GM21447 (cell line): Measurements from ENCODE around the gene HSD17B11.
A peak's percentile ranks its signal among the peaks of the same experiment; 100 is the strongest.
"Not testable (repeated sequence)": the region's sequence is repeated elsewhere in the genome, so short reads cannot be mapped to it uniquely, and the experiment has no call there.

Experiments
- ATAC-seq: cut with Tn5 transposase; IDR thresholded peaks from one replicate; pipeline ENCODE4 v1.9.1; 2021; ENCODE audit not compliant: unreplicated experiment

The HSD17B11 gene

DNA sequence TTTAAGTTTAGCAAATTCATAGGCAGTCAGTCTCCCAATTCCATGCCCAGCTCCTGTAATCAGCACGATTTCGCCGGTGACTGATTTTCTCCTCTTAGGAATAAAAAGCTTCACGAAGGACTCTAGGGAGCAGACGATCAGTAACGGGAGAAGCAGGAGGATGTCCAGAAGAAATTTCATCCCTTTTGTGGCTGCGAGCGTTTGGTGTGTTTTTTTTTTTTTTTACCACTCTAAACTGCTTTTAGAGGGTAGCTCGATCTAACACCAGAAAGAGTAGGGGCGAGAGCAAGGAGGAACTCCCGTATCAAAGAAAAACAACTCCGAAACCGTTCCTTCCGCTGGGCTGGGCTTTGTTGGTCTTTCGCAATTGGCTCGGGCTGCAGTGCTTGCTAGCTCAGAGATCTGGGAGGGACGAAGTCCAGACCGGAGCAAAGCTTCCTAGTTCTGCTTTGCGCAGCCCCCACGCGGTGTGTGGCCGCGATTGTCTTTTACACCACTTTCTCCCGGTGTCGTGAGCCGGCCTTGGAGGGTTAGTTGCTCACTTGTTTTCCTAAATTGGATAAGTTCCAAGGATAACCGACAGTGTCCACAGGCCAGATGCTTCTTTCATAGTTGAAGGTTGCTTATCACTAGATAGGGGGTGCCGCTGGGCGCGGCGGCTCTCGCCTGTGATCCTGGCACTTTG lies at the start of gene HSD17B11:
HSD17B11 (minus strand) TSS at position 298 of the 685 bp plus-strand sequence; CDS start at position 180, 118 bp downstream.
- peak; percentile 98 for ATAC-seq

- ATAC-seq: no peak
These were observed 42.4 kb upstream of the HSD17B11 start for GRCh38 chr4:87433342-87433741.

DNA sequence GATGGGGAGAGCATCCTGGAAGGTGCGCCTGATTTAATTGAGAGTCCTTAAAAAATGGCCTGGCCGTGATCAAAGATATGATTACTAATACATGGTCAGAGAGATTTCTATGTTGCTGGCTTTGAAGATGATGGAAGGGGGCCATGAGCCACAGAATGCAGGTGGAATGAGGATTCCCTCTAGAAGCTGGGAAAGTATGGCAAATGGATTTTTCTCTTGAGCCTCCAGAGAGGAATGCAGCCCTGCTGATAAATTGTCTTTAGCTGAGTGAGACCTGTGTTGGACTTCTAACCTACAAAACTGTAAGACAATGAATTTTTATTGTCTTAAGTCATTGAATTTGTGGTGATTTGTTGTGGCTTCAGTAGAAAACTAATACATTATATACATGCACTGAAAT lies 39.0 kb upstream of the HSD17B11 start:
- ATAC-seq: no peak

GRCh38 chr4:87428979-87429378 lies 38.0 kb upstream of the HSD17B11 start:
- no peak for ATAC-seq

DNA sequence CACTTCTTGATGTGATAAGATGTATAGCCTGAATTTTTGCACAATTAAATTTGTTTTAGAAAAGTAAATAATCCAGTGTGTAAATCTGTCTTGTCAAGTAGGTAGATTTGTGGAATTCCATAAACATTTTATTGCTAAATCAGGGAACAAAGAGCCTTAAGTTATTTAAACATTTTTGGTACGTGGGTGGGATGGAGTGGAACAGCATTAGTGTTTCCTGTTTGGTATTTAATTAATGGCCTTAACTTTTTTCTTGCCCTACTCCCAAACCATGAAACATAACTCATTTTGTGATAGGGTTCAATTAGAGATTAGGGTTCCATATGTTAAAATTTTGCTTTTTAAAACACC lies 36.5 kb upstream of the HSD17B11 start:
- no peak for ATAC-seq

DNA sequence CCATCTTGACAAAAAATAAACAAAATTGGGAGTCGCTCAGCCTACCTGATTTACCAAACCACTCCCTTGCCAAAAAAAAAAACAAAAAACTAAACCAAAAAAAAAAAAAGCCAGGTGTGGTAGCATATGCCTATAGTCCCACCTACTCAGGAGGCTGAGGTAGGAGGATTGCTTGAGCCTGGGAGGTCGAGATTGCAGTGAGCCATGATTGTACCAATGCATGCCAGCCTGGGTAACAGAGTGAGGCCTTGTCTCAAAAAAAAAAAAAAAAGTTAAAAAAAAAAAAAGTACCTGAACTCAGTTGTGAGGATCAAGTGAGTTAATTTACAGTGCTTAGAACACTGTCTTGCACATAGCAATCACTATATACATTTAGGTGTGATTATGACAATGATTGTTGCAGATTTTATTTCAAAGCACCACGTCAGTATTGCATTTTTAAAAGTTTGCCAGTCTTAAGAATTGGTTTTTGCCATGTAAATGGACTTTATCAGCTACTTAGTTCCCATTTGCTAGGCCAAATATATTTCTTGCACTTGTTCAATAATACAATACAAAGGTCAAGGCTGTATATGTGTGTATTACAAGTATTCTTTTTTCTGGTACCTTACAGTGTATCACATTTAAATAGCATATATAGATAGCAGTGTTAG lies 36.0 kb upstream of the HSD17B11 start:
- no peak for ATAC-seq

GRCh38 chr4:87425711-87426110 lies 34.7 kb upstream of the HSD17B11 start:
- no peak for ATAC-seq

- ATAC-seq: not testable (repeated sequence)
These were observed 33.1 kb upstream of the HSD17B11 start for GRCh38 chr4:87424099-87424543.

GRCh38 chr4:87423317-87424098 lies 32.5 kb upstream of the HSD17B11 start:
- no peak for ATAC-seq

DNA sequence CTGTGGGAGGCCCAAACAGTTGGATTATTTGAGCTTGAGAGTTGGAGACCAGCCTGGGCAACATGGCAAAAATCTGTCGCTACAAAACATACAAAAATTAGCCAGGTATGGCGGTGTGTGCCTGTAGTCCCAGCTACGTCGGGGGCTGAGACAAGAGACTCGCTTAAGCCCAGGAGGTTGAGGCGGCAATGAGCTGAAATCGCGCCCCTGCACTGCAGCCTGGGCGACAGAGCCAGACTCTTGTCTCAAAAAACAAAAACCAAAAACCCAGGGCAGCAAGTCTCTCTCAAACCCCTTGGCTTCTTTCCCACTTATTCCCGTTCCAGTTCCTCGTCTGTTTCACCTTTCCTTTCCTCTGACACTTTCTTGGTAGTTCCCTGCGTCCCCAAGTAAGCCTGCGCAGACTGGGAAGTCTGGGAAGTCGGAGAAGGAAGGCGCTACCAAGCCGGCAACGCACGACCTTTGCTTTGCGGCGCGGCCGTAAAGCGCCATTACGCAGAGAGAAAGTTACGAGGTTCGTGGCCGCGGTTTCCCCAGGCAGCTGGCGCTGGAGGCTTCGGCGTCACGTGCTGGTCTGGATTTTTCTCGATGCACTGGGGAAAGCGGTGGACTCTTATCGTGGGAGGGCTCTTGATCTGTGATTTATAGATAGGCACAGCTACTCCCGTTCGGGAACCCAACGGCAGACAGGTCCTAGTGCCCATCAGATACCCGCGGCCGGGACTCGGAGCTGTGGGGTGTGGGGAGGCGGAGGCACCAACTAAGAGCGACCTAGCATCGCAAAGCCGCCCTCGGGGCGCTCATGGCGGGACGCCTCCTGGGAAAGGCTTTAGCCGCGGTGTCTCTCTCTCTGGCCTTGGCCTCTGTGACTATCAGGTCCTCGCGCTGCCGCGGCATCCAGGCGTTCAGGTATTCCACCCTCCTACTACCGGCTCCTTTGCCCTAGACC lies 31.4 kb upstream of the HSD17B11 start, which contains the start of gene NUDT9:
NUDT9 (plus strand) TSS at position 470 of the 949 bp plus-strand sequence; CDS start at position 803, 333 bp downstream.
- peak; percentile 80 for ATAC-seq

DNA sequence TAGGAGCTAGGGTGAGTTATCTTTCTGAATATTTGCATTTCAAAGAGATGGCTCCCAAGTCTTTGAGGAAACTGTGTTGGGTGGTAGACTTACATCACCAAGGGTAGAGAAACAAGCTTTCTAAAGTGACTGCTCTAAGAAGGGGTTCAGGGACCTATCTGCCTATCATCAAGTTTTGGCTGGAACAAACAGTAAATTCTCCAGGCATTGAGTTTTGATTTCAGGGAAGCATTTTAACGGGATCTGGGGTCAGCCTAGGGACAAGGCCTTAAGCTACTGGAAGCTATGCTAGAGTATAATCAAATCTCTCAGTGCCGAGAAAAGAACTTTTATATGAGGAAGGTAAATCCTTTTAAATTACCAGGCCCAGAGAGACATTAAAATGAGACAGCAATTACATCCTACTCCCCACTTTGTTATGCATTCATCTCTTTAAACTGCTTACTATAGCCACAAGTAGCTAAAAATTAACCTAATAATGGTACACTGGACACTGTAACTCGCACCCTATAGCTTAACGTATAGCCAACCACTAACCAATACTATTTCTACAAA lies 29.4 kb upstream of the HSD17B11 start:
- ATAC-seq: no peak

GRCh38 chr4:87419578-87420249 lies 28.7 kb upstream of the HSD17B11 start:
- no peak for ATAC-seq

DNA sequence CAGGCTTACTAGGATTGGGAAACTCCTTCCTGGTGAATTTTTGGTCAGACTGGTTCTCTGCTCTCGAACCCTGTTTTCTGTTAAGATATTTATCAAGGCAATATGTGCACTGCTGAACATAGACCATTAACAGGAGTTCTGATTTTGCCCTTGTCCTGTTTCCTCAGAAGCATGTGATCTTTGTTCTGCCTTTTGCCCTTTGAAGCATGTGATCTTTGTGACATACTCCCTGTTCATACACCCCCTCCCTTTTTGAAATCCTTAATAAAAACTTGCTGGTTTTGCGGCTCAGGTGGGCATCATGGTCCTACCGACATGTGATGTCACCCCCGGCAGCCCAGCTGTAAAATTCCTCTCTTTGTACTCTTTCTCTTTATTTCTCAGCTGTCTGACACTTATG lies 27.4 kb upstream of the HSD17B11 start:
- not testable (repeated sequence) for ATAC-seq

DNA sequence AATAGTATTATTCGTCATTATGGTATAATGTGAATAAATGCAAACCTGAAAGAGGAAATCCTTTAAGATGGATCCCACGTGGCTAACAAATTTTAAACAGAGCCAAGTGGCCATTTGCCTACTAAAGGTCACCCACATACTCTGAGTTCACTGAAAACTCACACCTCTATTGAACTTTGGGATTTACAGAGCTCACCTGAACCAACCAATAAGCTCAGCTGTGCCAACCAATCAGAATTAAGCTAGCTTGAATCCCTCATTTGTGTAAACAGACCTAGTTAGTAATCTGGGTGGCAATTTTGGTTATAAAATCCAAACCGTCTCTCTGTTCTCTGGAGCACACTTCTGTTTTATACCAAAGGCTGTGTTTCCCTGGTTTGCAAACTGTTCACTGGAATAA lies 26.0 kb upstream of the HSD17B11 start:
- no peak for ATAC-seq

DNA sequence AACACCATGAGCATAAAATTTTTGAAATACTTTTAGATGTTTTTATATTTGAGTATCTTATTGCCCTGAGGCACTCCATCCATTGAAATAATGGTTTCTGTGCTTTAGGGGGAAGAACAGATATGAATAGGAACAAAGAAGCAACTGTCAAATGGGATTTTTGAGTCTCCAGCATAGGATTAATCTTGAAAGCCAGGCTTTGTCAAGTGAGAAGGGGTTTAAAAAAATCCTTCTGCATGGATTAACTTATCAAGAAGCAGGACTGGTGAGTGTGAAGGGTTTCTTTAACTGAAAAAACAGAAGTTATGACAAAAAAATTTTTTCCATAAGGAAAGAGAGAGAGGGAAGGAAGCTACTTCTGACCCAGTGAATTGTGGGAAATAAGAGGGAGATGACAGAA lies 23.8 kb upstream of the HSD17B11 start:
- ATAC-seq: no peak

GRCh38 chr4:87410679-87411078 lies 19.7 kb upstream of the HSD17B11 start:
- no peak for ATAC-seq

GRCh38 chr4:87410157-87410556 lies 19.2 kb upstream of the HSD17B11 start:
- no peak for ATAC-seq

DNA sequence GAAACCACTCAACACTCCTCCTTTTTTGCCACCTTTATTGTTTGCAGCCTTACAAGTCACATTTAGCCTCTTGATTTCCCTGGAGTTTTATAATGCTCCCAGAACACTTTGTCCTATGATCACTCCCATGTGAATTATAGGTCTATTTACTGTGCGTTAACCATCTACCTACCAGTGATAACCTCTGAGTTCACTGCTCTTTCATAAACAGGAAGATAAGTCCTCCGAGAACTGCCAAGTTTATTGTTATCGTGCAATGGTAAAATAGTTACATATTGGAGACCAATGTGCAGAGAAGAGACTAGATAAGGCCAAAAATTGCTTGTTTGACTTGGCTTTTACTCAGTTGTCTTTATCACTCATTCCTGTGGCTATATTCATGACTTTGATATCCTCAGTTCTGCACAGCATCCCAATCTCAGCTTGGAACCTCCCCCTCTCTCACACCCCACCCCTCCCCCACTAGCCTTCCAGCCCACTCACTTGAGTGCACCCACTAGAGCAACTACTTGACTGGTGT lies 18.5 kb upstream of the HSD17B11 start:
- no peak for ATAC-seq

- ATAC-seq: not testable (repeated sequence)
These were observed 15.9 kb upstream of the HSD17B11 start for GRCh38 chr4:87406902-87407301.

DNA sequence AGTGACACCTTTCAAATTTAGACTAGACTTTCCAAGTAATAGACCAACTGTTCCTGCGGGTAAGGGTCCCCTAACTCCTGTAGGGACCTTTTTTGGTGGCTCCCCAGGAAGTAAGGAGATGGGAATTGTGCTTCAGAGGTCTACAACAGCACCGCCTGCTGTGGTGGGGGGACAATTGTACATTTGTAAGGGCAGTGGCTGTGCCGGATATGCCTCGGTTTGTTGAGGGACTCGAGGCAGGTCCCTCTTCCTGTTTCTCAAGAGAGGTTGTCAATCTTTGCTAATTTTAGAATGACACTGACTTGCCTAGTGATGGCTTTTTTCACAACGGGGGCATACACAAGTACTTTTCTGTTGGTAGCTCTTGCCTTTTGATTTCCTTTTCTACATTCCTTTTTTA lies 15.5 kb upstream of the HSD17B11 start:
- ATAC-seq: peak; percentile 72
